GM23248 (cell line): ENCODE results near the gene SCG5.

Source experiments
- EZH2 ChIP-seq: fragments of 200-600 bp; sonication (generic); IDR thresholded peaks from 2 replicates; pipeline ENCODE4 v1.6.1; 2018; ENCODE audit warnings: antibody characterized with exemption, mild to moderate bottlenecking; ENCODE audit not compliant: insufficient read depth, poor library complexity, severe bottlenecking
- EZH2phosphoT487 ChIP-seq: fragments of 200-600 bp; sonication (generic); IDR thresholded peaks from 2 replicates; pipeline ENCODE4 v1.6.1; 2018; ENCODE audit warnings: antibody characterized with exemption, moderate library complexity, mild to moderate bottlenecking, low read depth; ENCODE audit not compliant: insufficient read depth

DNA sequence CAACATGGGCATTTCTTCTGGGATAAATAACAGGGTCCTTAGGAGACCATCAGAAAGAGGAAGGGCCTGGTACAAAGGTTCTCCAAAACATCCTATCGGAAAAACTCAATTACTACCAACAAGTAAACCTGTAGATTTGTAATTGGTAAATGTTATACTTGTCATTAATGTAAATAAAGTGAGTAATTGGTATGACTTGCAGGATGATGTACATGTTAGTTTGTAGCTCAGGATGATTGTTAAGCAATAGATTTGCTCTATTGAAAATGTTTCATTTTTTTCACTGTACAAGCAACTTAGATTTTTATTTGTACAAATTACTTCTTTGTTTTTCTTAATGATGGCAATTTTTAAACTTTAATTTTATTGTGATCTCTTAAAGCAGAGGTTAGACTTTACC is 3.8 kb upstream of the SCG5 start:
- TF ChIP-seq EZH2 (no peak), EZH2phosphoT487 (no peak)
